Epithelial cell of esophagus (primary cell): ENCODE measurements around the gene CLASRP.

Experiments used
- DNase-seq: peaks from one replicate; pipeline ENCODE4 v3.0.0; 2010; ENCODE audit warnings: low read depth
- H3K4me3 ChIP-seq: 2 replicates; pipeline ENCODE4 v1.5.1; 2011; ENCODE audit warnings: mild to moderate bottlenecking, low read length, control low read depth
- CTCF ChIP-seq: IDR thresholded peaks from 2 replicates; pipeline ENCODE4 v1.5.1; 2011; ENCODE audit warnings: low read depth, mild to moderate bottlenecking, low read length, control low read depth, inconsistent platforms; ENCODE audit not compliant: insufficient read depth; ENCODE audit errors: missing control alignments

Gene CLASRP

DNA sequence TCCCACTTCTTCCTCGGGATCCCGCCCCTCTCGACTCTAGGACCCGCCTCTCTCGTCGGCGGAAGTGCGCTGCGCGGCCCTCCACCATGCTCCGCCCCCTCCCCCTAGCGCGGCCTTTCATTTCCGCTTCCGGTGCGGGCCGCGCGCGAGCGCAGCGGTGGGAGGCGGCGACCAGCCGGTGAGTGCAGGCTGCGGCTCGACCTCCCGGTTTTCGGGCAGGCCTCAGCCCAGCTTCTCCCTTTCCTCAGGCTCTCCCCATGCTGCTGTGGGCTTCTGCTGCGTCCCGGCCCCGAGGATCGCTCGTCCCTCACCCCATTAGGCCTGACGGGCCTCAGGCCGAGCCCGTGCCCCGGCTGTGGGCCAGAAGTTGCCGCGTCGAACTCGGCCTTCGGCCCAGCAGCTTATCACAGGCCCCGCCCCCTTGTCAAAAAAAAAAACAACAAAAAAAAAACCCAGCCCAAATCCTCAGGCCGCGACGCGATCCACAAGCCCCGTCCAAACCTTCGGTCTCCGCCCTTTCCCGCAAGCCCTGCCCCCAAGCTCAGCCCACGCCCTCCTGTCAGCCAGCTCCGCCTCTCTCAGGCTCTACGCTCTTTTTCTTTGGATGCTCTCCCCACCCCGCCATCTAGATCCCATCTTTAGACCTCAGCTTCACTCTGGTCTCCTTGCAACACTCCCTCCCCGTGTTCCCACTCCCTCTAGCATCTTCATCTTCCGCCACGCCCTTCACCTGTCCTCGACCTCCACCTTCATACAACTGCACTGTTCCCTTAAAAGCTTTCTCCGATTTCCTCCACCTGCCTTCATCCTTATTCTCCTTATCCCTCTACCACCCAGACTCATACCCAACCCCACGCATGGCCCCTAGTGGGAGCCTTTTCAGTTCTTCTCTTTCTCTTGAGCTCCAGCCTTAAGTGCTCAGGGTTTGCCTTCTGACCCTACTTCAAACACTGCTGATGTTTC lies at the start of gene CLASRP:
Gene CLASRP (plus strand): TSS at position 115 of the 963 bp plus-strand sequence. CDS start 1,168 bp downstream, outside the sequence.
- H3K4me3 ChIP-seq = peak within 1 kb of the TSS; percentile 93
- peak; percentile 91 for DNase-seq
- TF ChIP-seq CTCF = no peak

DNA sequence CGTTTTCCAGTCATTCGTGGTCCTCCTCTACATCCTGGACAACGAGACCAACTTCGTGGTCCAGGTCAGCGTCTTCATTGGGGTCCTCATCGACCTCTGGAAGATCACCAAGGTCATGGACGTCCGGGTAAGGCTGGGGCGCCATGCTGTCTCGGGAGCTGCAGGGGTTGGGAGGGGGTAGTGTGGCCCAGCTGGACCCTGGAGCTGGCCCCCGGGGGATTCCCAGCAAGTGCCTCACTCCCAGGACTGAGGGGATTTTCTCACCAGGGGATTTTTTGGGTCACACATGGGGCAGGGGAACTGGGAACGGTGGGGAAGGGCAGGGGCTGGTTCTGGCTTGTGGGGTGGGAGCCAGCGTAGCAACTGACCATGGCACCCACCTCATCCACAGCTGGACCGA lies 48.4 kb upstream of the CLASRP start:
- no peak for DNase-seq
- H3K4me3 ChIP-seq = no peak overlapping the region
- no peak for TF ChIP-seq CTCF

DNA sequence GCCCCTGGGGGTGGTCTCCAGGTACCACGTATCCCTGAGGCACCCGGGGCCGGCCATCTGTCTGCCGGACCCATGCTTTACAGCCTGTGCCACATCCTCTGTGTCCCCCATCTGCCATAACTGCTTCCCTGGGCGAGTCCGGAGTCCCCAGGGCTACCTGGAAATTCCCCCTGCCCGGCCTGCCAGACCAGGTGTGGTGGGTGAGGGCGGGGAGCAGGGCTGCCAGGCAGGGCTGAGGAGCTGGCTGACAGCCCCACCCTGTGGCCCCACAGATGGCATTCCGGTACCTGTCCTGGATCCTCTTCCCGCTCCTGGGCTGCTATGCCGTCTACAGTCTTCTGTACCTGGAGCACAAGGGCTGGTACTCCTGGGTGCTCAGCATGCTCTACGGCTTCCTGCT lies 47.9 kb upstream of the CLASRP start:
- no peak for DNase-seq
- H3K4me3 ChIP-seq = no peak overlapping the region
- no peak for TF ChIP-seq CTCF

GRCh38 chr19:44992336-44993163 lies 46.3 kb upstream of the CLASRP start:
- no peak overlapping the region for H3K4me3 ChIP-seq
- TF ChIP-seq CTCF = no peak
- no peak for DNase-seq

DNA sequence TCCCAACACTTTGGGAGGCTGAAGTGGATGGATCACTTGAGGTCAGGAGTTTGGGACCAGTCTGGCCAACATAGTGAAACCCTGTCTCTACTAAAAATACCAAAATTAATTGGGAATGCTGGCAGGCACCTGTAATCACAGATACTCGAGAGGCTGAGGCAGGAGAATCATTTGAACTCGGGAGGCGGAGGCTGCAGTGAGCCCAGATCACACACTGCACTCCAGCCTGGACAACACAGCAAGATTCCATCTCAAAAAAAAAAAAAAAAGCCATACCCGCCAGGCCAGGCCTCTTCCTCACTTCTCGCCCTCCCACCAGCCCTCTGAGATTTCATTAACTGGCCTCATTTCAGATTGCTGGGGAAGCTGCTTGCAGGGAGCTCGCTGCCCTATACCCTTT lies 45.3 kb upstream of the CLASRP start:
- H3K4me3 ChIP-seq = no peak overlapping the region
- TF ChIP-seq CTCF = no peak
- no peak for DNase-seq

DNA sequence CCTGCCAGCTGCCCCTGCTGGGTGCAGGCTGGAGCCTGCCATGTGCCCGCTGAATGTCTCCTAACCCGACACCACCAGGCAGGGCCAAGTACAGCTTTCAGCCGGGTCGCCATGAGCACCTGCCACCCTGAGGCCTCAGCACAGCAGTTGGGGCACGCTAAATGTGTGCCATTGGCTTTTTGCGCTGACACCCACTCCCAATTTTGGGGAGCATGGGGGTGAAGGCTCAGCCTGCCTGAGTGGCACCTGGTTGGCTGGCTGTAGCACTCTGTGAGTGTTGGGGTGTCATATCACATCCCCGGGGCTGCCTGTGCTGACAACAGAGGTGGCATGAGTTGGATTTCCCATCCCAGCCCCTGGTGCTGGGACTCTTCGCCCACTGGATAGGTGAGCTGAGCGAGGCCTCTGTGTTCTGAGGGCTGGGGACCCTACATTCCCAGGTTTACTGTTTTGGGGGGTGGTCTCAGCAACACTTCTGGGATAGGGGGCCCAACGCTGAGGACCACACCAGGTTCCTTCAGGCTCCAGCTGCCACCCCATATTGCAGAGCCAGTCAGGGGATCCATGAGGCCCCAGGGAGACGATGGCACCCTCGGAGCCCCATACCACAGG lies 44.8 kb upstream of the CLASRP start:
- TF ChIP-seq CTCF = no peak
- H3K4me3 ChIP-seq = no peak overlapping the region
- DNase-seq = no peak
